Daoy (cell line): Measurements from ENCODE around the gene PSMA4. TPM values are rescaled to one million over a fixed set of nuclear protein-coding genes. Genes with fewer than 3 reads are reported as not detected.
"Not testable (repeated sequence)": the region's sequence is repeated elsewhere in the genome, so short reads cannot be mapped to it uniquely, and the experiment has no call there.

Source experiments
- DNase-seq: peaks from one replicate; pipeline ENCODE4 v3.0.0-alpha.2; 2015; ENCODE audit warnings: low read depth
- total RNA-seq: library from RNA; depleted of rRNA; stranded (reverse); fragments of >200 nt; shearing (Covaris generic); gene quantifications from 2 replicates; pipeline ENCODE4 v1.2.3, GENCODE V29; 2014; rRNA removed

The PSMA4 gene
- total RNA-seq, 1 experiment from 2014 or later = 565 TPM

GRCh38 chr15:78551902-78552301 lies 11.7 kb downstream of the PSMA4 start:
- DNase-seq = no peak

GRCh38 chr15:78552597-78552996 lies 12.4 kb downstream of the PSMA4 start:
- no peak for DNase-seq

GRCh38 chr15:78560201-78560600 lies 20.0 kb downstream of the PSMA4 start:
- DNase-seq = not testable (repeated sequence)

GRCh38 chr15:78561490-78561889 lies 21.2 kb downstream of the PSMA4 start:
- no peak for DNase-seq

- DNase-seq = no peak
Observed at GRCh38 chr15:78563092-78563491, 22.8 kb downstream of the PSMA4 start.

- DNase-seq = no peak
Observed at GRCh38 chr15:78564743-78565096, 24.5 kb downstream of the PSMA4 start.

- peak; percentile 92 for DNase-seq
Observed at GRCh38 chr15:78565097-78565950, 25.1 kb downstream of the PSMA4 start, which contains the start of gene CHRNA5. Gene CHRNA5, plus strand, starts transcription at chr15:78565520. Its CDS starts 200 bp downstream, at chr15:78565720.

GRCh38 chr15:78565951-78566774 lies 25.9 kb downstream of the PSMA4 start:
- peak; percentile 28 for DNase-seq

GRCh38 chr15:78567531-78567930 lies 27.3 kb downstream of the PSMA4 start:
- DNase-seq = no peak

- DNase-seq = no peak
Observed at GRCh38 chr15:78570710-78571109, 30.5 kb downstream of the PSMA4 start.

- no peak for DNase-seq
Observed at GRCh38 chr15:78571382-78571781, 31.1 kb downstream of the PSMA4 start.

GRCh38 chr15:78573416-78573815 lies 33.2 kb downstream of the PSMA4 start:
- DNase-seq = no peak

- DNase-seq = no peak
Observed at GRCh38 chr15:78574944-78575343, 34.7 kb downstream of the PSMA4 start.

- DNase-seq = no peak
Observed at GRCh38 chr15:78597583-78597982, 57.3 kb downstream of the PSMA4 start.

GRCh38 chr15:78598348-78598747 lies 58.1 kb downstream of the PSMA4 start:
- DNase-seq = no peak

- no peak for DNase-seq
Observed at GRCh38 chr15:78599189-78599588, 58.9 kb downstream of the PSMA4 start.

Other genes with a start within 250 kb of the PSMA4 start
- 104 and 162 TPM in 2 replicates for gene SKIC8, start 240.8 kb upstream of the PSMA4 start, total RNA-seq
- gene CRABP1, start 200.1 kb upstream of the PSMA4 start, total RNA-seq = 0.23 and 2.2 TPM in 2 replicates
- gene IREB2, start 102.2 kb upstream of the PSMA4 start, total RNA-seq = 6.8 and 10.1 TPM in 2 replicates
- 3.0 and 3.8 TPM in 2 replicates for gene HYKK, start 32.9 kb upstream of the PSMA4 start, total RNA-seq
- 25.0 and 35.1 TPM in 2 replicates for gene CHRNA5, start 25.1 kb downstream of the PSMA4 start, total RNA-seq
- gene CHRNA3, start 80.6 kb downstream of the PSMA4 start, total RNA-seq = 0.17 and 3.5 TPM in 2 replicates
- gene CHRNB4, start 100.8 kb downstream of the PSMA4 start, total RNA-seq = 0.06 TPM in 1 of 2 replicates, not detected in the other